Measurements from ENCODE around the gene ZFYVE9. TPM values are rescaled to one million over a fixed set of nuclear protein-coding genes. Genes with fewer than 3 reads are reported as not detected.
"Not testable (repeated sequence)": the region's sequence is repeated elsewhere in the genome, so short reads cannot be mapped to it uniquely, and the experiment has no call there.

ZFYVE9 gene
- total RNA-seq, 4 donors from 2014 or later: 38.1 to 54.8 (median 40.9) TPM

- Histone ChIP-seq H3K4me3 (no peak overlapping the region), H3K4me1 (peaks cover 3 to 25% (median 19%) of the 10 kb centered on the region in 4 donors), H3K27me3 (no peaks in the 10 kb centered on the region), H3K9me3 (no peaks in the 10 kb centered on the region), H3K27ac (replicated peaks in 1 of 4) (no peak overlapping the region), H3K36me3 (no peaks in the 10 kb centered on the region)
- TF ChIP-seq CTCF (IDR thresholded peaks at IDR 0.05) (no peak), EP300 (IDR thresholded peaks at IDR 0.05) (no peak), POLR2A (IDR thresholded peaks at IDR 0.05; ENCODE audit: low read depth) (no peak), POLR2AphosphoS5 (IDR thresholded peaks at IDR 0.05) (no peak)
- 90% methylated on average over 7 of the region's 7 CpGs for WGBS
- intact Hi-C loops (cut with DNase I): no loop called here
- no peak for DNase-seq (ENCODE audit: extremely low spot score)
Observed at GRCh38 chr1:52168373-52169080, 26.6 kb downstream of the ZFYVE9 start.

- WGBS: 99% methylated on average over 5 of the region's 5 CpGs
- not testable (repeated sequence) for DNase-seq (ENCODE audit: extremely low spot score)
Observed at GRCh38 chr1:52171149-52171548, 29.3 kb downstream of the ZFYVE9 start.

GRCh38 chr1:52179073-52179472, 37.2 kb downstream of the ZFYVE9 start:
- no peak overlapping the region for H3K4me3 ChIP-seq
- no peaks in the 10 kb centered on the region for H3K36me3 ChIP-seq
- no peaks in the 10 kb centered on the region for H3K27me3 ChIP-seq
- intact Hi-C loops (cut with DNase I): no loop called here
- 93% methylated on average over 6 of the region's 6 CpGs for WGBS
- TF ChIP-seq POLR2AphosphoS5 (IDR thresholded peaks at IDR 0.05) (no peak), POLR2A (IDR thresholded peaks at IDR 0.05; ENCODE audit: low read depth) (no peak), CTCF (IDR thresholded peaks at IDR 0.05) (no peak), EP300 (IDR thresholded peaks at IDR 0.05) (no peak)
- no peak overlapping the region for H3K27ac ChIP-seq (replicated peaks in 1 of 4)
- no peaks in the 10 kb centered on the region for H3K4me1 ChIP-seq
- DNase-seq (ENCODE audit: extremely low spot score): no peak
- no peaks in the 10 kb centered on the region for H3K9me3 ChIP-seq

More at GRCh38 chr1:52171149-52171548, 29.3 kb downstream of the ZFYVE9 start:
- H3K36me3 ChIP-seq; H3K9me3 ChIP-seq; H3K4me3 ChIP-seq; H3K27ac ChIP-seq (replicated peaks in 1 of 4); intact Hi-C loops (cut with DNase I); H3K27me3 ChIP-seq: not testable (repeated sequence)
- peaks cover 3 to 13% (median 10%) of the 10 kb centered on the region in 4 donors for H3K4me1 ChIP-seq

GRCh38 chr1:52180176-52180575, 38.3 kb downstream of the ZFYVE9 start:
- no peaks in the 10 kb centered on the region for H3K36me3 ChIP-seq
- no peak for TF ChIP-seq POLR2AphosphoS5 (IDR thresholded peaks at IDR 0.05)
- no peak for TF ChIP-seq EP300 (IDR thresholded peaks at IDR 0.05)
- no peak for TF ChIP-seq POLR2A (IDR thresholded peaks at IDR 0.05; ENCODE audit: low read depth)
- TF ChIP-seq CTCF (IDR thresholded peaks at IDR 0.05): no peak
- WGBS: 76% methylated on average over 3 of the region's 3 CpGs
- H3K9me3 ChIP-seq: no peaks in the 10 kb centered on the region
- H3K4me1 ChIP-seq: no peaks in the 10 kb centered on the region
- no peak for DNase-seq (ENCODE audit: extremely low spot score)
- intact Hi-C loops (cut with DNase I): no loop called here
- H3K27ac ChIP-seq (replicated peaks in 1 of 4): no peak overlapping the region
- H3K27me3 ChIP-seq: no peaks in the 10 kb centered on the region
- no peak overlapping the region for H3K4me3 ChIP-seq

- H3K36me3 ChIP-seq; intact Hi-C loops (cut with DNase I); DNase-seq (ENCODE audit: extremely low spot score); H3K9me3 ChIP-seq; H3K27me3 ChIP-seq; H3K27ac ChIP-seq (replicated peaks in 1 of 4); H3K4me3 ChIP-seq: not testable (repeated sequence)
- 93% methylated on average over 3 of the region's 36 CpGs for WGBS
- peaks cover 0 to 11% (median 8%) of the 10 kb centered on the region in 4 donors for H3K4me1 ChIP-seq
Observed at GRCh38 chr1:52181759-52182158, 39.9 kb downstream of the ZFYVE9 start.

- H3K27ac ChIP-seq (replicated peaks in 1 of 4); H3K9me3 ChIP-seq; H3K4me3 ChIP-seq; H3K36me3 ChIP-seq; DNase-seq (ENCODE audit: extremely low spot score); intact Hi-C loops (cut with DNase I); H3K27me3 ChIP-seq: not testable (repeated sequence)
- WGBS: 71% methylated on average over 4 of the region's 5 CpGs
- peaks cover 0 to 12% (median 8%) of the 10 kb centered on the region in 4 donors for H3K4me1 ChIP-seq
Observed at GRCh38 chr1:52182328-52182727, 40.4 kb downstream of the ZFYVE9 start.
